Activated effector memory CD4-positive, alpha-beta T cell treated with Interleukin-2 at 50 U/mL for 16 hours (primary cell): Measurements from ENCODE around the gene ABCC3.

Source experiments
- DNase-seq: peaks from one replicate; pipeline ENCODE4 v3.0.0-alpha.2; 2020

ABCC3 gene

GRCh38 chr17:50685691-50686493, 51.2 kb downstream of the ABCC3 start:
- no peak for DNase-seq

DNA sequence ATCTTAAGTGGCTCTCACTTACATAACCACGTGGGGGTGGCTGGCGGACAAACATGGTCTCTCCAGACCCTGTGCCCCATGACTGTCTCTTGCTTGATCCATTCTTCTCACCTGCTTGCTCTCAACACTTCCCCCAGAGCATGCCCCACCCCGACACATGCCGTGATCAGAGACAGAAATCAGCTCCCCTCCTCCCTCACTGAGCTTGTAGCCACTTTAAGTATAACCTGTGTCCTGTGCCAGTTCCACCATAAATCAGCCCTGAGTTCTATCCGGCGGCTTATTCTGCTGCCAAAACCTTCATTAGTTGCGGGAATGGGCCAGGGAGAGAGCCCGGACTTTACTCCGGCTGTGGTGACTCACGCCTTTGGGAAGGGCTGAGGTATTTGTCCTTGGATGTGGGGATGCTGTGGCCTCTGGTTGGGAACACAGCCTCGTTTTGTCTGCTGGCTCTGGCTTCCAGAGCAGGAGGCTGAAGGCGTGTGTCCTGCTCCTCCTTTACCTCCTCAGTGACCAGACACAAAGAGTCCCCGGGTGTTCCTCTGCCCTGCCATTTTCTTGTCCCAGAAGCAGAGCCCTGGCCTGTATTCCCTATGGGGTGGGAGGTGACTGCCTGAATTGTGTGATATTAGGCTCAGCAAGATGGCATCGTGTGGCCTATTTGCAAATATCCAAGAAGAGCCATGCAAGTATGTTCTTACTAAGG, 52.0 kb downstream of the ABCC3 start:
- no peak for DNase-seq

DNA sequence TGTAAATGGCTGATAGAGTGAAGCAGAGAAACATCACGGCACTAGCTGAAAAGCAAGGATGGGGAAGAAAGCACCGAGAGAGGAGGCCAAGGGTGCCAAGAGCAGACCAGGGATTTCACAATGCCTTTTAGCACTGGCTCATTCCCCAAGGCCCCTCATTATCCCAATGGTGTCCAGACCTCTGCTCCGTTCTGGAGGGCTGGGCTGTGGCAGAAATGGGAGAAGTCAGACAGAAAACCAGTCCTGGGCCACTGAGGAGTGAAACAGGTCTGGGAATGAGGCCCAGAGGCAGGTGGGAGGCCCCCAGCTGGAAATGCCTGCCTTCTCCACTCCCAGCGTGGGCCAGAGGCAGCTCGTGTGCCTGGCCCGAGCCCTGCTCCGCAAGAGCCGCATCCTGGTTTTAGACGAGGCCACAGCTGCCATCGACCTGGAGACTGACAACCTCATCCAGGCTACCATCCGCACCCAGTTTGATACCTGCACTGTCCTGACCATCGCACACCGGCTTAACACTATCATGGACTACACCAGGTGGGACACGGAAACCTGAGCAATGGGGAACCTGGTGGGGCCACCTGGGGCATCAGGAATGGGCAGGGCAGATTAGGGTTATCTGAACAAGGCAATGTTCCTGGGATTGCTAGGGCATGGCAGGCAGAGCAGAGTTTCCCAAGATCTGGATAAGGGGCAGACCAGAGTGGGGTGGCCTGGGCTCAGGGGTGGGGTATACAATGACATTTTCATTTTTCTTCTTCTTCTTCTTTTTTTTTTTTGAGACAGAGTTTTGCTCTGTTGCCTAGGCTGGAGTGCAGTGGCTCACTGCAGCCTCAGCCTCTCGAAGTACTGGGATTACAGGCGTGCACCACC, 52.8 kb downstream of the ABCC3 start:
- no peak for DNase-seq

DNA sequence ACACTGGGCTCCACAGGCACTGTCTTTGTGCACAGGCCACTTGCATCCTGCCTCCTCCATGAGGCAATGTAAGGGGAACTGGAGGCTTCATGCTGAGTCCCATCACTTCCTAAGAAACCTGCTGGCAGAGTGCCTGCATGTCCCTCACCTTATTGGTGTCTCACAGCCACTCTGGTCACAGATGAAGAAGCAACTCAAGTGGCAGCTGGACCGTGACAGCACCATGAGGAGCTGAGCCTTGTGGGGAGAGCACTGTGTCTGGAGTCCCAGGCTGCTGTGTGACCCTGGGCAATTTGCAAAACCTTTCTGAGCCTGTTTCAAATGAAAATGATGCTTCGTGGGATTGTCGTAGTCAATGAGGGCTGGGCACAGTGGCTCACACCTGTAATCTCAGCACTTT, 53.6 kb downstream of the ABCC3 start:
- no peak for DNase-seq

DNA sequence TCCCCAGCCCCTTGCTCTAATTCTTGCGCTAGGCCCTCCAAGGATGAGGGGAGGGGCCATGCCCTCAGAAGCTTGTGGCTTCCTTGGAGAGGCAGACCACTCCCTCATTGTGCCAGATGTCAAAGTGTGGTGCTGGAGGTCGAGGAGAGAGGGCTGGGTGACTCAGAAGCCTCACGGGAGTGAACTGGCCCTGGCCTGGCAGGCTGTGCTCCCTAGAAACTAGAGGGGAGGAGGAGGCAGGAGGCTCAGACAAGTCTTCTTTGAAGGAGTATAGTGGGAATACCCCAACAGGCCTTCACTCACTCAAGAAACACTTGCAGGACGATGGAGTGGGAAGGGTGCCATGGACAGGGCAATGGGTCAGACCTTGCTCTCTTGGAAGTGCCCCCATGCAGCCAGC, 54.6 kb downstream of the ABCC3 start:
- DNase-seq: no peak

DNA sequence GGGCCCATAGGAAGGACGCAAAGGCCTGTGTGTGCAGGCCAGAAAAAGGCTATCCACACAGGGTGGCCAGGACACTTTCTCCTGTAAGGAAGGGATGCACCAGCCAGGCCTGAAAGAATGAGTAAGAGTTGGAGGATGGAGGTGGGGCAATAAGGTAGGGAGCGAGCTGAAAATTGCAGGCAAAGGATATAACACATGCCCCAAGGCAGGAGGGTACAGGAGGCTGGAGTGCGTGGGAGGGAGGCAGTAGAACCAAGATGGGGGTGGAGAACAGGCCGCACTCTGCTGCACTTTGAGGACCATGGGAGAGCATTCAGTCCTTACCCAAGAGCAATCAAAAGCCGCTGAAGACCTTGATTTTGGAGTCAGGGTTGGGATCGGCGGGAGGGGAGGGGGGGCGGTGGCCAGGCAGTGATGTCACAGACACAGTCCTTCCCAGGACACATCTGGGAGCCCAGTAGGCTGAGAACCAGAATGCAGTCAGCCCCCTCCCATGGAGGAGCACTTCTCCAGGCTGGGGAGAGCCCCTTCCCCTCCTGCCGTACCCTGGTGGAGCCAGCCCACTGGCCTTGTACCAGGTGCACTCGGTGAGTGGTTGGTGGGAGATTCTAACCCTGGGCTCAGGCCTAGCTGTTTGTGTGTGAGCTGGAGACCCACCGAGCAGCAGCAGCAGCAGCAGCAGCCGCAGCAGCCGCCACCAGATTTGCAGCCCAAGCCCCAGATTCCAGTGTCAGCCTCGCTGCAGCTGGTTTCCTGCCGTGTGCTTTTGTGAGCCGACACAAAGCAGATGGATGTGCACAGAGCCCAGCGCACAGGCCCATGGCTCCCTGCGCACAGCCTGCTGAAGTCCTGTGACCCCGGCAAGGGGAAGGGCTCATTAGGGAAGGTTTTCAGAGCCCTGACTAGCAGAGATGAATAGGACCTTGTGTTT, 55.5 kb downstream of the ABCC3 start:
- DNase-seq: no peak

- DNase-seq: no peak
These were observed 56.3 kb downstream of the ABCC3 start for GRCh38 chr17:50690887-50691549.

- no peak for DNase-seq
These were observed 57.1 kb downstream of the ABCC3 start for GRCh38 chr17:50691550-50692447.

DNA sequence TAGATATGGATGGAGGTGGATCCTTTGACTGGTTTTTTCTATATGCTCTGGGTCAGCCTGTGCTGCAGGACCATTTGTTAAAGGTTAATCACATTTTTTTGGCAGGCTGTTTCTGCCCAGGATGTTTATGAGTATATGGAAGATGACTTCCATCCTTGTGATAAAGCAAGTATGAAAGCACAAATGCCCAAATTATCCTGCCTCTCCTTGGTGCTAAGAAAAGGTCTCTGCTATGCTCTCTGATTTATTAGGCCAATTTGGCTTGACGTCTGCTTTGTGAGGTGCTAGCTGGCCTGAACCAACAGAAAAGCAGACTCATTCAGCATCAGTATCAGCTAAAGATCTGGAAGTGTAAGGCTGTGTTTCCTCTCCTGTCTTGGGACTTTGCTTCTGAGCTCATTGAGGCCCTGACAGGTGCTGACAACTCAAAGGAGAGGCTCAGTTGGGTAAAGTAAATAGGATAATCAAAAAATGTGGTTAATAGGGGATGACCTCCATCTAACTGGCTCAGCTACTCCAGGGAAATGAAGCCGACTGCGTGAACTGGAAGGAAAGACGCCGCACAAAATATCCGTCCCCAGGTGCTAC, 57.9 kb downstream of the ABCC3 start:
- no peak for DNase-seq

DNA sequence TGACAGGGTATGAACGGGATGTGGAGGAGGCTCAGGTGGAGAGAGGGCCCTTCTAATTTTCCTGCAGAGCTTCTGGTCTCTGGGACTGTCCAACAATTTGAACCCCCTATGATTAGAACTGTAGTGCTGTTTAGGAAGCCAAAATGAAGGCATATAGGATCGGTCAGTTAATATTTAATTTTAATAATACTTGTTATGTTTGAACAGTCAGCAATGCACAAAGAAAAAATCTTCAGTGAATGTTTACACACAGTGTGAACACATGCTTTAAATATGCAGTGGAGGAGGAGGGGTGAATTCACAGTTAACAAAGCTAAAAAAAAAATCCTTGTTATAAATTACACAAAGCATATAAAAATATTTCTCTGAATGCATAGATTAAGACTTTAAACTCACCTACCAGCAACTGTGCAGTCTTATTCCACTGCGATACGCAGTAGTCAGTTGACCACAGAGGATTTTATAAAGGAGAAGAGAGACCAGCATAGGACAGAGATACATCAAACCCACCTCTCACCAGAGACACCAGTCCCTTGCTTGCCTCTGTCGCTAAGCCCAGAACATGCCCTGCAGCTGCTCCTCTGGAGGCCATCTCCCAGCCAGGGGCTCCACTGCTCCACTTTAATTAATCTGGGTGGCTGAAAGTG, 58.5 kb downstream of the ABCC3 start:
- DNase-seq: no peak

- no peak for DNase-seq
These were observed 61.7 kb downstream of the ABCC3 start for GRCh38 chr17:50696365-50696879.

- DNase-seq: no peak
These were observed 62.4 kb downstream of the ABCC3 start for GRCh38 chr17:50697062-50697461.

DNA sequence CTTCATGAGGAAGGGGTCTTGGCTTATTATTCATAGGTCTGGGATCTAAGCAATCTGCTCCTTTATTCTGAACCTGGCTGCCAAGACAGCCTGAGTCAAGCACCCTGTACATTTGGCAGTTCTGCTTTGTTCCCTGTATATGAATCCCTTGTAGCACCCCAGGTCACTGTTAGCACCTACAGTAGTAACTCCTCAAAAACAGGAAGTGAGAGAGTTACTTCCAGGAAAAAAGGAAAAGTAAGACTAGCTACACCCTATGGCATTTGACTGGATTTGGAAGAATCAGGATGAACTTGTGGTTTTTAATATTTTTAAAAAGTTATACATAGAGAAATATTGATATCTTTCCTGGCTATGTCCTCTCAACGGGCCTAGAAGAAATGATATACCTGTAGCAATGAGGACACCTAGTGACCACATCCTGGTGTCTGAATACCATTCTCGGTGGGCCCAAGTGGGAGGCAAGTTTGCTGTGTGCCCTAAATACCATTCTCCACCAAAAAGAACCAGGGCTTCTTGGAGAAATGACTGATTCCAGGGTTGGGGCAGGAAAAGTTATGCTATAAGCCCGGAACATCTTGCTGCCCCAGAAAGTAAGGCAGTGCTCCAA, 63.1 kb downstream of the ABCC3 start:
- DNase-seq: no peak

- DNase-seq: no peak
These were observed 64.7 kb downstream of the ABCC3 start for GRCh38 chr17:50699410-50699809.

DNA sequence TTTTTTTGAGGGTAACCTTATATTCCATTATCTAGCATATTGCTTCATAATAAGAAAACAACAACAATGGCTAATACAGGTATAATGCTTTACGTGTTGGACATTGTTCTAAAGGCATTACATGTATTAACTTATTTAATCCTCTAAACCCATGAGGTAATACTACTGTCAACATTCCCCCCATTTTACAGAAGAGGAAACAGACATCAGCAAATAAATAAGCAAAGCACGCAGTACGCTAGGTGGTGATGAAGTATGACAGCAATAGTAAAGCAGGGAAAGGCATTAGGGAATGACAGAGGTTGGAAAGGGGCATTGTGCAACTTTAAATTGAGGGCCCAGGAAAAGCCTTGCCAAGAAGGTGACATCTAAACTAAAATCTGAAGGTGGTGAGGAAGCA, 68.5 kb downstream of the ABCC3 start:
- no peak for DNase-seq

GRCh38 chr17:50707289-50708049, 72.8 kb downstream of the ABCC3 start, which contains the start of gene ANKRD40:
Gene ANKRD40 (minus strand): TSS chr17:50707914. CDS start chr17:50707654, 260 bp downstream.
- DNase-seq: peak; percentile 89

GRCh38 chr17:50708050-50709000, 73.6 kb downstream of the ABCC3 start:
- DNase-seq: no peak
